Brain microvascular endothelial cell (primary cell): ENCODE measurements around the gene DOCK4.
"Not testable (repeated sequence)": the region's sequence is repeated elsewhere in the genome, so short reads cannot be mapped to it uniquely, and the experiment has no call there.

ENCODE experiments used
- DNase-seq: peaks from one replicate; pipeline ENCODE4 v3.0.0-alpha.2; 2020
- H3K27ac ChIP-seq: fragments of 250-450 bp; sonication (Bioruptor Pico); 2 replicates; pipeline ENCODE4 v1.5.1; 2020; ENCODE audit warnings: mild to moderate bottlenecking, moderate library complexity
- H3K27me3 ChIP-seq: fragments of 250-450 bp; sonication (Bioruptor Pico); replicated peaks from 2 replicates; pipeline ENCODE4 v1.5.1; 2020; ENCODE audit warnings: mild to moderate bottlenecking
- H3K36me3 ChIP-seq: fragments of 250-450 bp; sonication (Bioruptor Pico); replicated peaks from 2 replicates; pipeline ENCODE4 v1.5.1; 2020; ENCODE audit warnings: mild to moderate bottlenecking
- H3K4me3 ChIP-seq: 2 replicates; pipeline ENCODE4 v1.5.1; 2011; ENCODE audit warnings: low read depth, mild to moderate bottlenecking, control low read depth, low read length, moderate library complexity
- in situ Hi-C: cut with HindIII; loops from 2 replicates; pipeline ENCODE4 v1.10.0; 2017; ENCODE audit warnings: low sequenced_read_pairs, low pct_ligation_motif_present
- TF ChIP-seq, protein P1 (sequence below): IDR thresholded peaks from 2 replicates; pipeline ENCODE4 v1.5.1; 2011; ENCODE audit warnings: low read depth, mild to moderate bottlenecking, moderate library complexity, low read length, control low read depth, inconsistent platforms; ENCODE audit errors: missing control alignments

The DOCK4 gene

DNA sequence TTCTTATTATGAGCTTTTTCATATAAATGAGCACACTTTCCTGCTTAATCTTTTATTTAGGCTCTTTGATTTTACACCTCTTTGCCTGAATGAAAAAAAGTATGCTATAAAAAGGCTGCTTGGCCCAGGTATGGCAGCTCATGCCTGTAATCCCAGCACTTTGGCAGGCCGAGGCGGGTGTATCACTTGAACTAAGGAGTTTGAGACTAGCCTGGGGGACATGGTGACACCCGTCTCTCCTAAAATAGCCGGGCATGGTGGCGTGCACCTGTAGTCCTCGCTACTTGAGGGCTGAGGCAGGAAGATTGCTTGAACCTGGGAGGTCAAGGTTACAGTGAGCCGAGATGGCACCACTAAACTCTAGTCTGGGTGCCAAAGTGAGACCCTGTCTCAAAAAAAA is 72.9 kb downstream of the DOCK4 start:
- H3K4me3 ChIP-seq = no peak overlapping the region
- TF ChIP-seq, protein P1, sequence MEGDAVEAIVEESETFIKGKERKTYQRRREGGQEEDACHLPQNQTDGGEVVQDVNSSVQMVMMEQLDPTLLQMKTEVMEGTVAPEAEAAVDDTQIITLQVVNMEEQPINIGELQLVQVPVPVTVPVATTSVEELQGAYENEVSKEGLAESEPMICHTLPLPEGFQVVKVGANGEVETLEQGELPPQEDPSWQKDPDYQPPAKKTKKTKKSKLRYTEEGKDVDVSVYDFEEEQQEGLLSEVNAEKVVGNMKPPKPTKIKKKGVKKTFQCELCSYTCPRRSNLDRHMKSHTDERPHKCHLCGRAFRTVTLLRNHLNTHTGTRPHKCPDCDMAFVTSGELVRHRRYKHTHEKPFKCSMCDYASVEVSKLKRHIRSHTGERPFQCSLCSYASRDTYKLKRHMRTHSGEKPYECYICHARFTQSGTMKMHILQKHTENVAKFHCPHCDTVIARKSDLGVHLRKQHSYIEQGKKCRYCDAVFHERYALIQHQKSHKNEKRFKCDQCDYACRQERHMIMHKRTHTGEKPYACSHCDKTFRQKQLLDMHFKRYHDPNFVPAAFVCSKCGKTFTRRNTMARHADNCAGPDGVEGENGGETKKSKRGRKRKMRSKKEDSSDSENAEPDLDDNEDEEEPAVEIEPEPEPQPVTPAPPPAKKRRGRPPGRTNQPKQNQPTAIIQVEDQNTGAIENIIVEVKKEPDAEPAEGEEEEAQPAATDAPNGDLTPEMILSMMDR = no peak
- DNase-seq = no peak
- H3K27me3 ChIP-seq = no peaks in the 10 kb centered on the region
- in situ Hi-C loops = no loop called here
- H3K36me3 ChIP-seq = no peaks in the 10 kb centered on the region
- no peak overlapping the region for H3K27ac ChIP-seq

DNA sequence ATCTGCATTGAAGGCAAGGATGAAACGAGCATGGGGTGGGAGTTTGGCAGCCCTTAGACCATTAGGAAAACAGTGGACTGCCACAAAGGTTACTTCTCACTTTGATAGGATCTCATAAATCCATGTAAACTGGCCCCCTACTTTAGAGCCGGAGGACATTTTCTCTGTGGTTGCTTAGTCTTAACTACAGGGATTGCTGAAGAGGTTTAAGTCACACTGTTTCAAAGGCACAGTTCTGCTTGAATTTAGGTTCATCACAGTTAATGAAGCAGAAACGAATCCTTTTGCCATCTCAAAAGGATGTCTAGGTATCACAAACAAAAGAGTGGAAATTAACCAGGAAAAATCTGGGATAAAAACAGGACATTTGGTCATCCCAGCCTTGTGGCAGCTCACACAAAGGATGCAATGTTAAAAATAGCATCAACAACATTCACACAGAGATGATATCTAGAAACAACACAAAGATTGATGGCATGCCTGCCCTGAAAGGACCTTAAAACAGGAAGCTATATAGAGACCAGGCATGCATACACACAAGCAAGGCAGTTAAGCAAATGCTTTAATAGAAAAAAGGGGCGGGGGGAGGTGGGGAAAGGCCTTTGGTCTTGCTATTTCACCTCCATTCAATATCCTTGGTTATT is 74.0 kb downstream of the DOCK4 start:
- DNase-seq = no peak
- in situ Hi-C loops = no loop called here
- TF ChIP-seq, protein P1 = no peak
- H3K4me3 ChIP-seq = no peak overlapping the region
- H3K36me3 ChIP-seq = no peaks in the 10 kb centered on the region
- no peaks in the 10 kb centered on the region for H3K27me3 ChIP-seq
- no peak overlapping the region for H3K27ac ChIP-seq

DNA sequence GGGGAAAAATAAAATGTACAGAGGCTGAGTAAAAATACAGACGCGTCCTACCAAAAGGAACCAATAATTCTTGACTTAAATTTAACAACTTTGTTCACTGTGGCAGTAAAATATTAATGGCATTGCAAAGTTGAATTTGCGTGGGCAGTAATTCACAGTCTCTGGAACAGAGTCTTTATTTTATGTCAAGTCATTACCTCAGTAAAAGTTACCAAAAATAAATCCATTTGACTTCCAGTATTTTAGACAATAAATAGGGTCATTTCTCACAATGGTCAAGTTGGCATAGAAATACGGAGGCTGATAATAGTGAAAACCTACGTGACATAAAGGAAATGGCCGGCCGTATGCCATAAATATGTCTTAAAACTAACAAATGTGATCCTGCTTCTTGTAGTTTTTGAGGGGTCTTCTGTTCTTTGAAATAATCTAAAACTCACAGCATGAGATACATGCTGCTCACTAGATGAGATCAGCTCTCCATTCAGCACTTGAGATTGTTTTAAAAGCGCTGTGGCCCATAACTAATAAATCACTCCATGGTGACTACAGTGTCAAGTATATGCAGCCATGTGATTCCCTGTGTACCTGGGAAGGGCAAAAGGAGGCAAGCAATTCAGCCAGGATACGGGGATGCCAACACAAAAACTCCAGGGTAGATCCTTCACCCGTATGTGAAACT is 75.3 kb downstream of the DOCK4 start:
- TF ChIP-seq, protein P1 = no peak
- H3K27ac ChIP-seq = no peak overlapping the region
- DNase-seq = no peak
- in situ Hi-C loops = no loop called here
- no peak overlapping the region for H3K4me3 ChIP-seq
- H3K27me3 ChIP-seq = no peaks in the 10 kb centered on the region
- no peaks in the 10 kb centered on the region for H3K36me3 ChIP-seq

DNA sequence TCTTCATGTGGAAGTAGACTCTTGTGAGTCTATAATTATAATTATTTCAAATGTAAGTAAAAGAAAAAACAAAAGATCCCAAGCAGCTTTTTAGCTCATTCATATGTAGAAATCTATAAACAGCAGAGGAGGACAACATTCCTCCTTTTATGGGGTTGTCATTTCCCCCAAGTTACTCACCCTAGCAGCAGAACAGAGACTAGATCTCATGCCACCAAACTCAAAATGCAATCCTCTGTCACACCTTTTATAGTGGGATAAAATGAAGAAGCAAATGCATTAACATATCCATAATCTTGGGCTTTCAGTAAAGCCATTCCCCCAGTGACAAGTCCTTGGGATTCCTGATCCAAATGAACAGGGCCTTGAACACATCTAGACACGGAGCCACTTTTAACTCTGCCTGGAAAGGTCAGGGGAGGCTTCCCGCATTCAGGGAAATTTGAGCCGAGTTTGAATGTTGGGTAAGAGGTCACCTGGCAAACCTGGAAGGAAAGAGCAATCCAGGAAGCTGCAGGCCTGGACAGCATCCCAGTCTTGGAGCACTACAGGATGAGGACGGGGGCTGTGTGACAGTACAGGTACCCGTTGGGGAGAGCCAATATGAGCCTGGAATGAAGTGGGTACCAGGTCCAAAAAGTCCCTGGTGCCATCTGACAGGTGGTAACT is 76.4 kb downstream of the DOCK4 start:
- Histone ChIP-seq H3K27me3 (no peaks in the 10 kb centered on the region), H3K36me3 (no peaks in the 10 kb centered on the region), H3K4me3 (no peak overlapping the region), H3K27ac (no peak overlapping the region)
- TF ChIP-seq, protein P1 = no peak
- in situ Hi-C loops = no loop called here
- DNase-seq = no peak

DNA sequence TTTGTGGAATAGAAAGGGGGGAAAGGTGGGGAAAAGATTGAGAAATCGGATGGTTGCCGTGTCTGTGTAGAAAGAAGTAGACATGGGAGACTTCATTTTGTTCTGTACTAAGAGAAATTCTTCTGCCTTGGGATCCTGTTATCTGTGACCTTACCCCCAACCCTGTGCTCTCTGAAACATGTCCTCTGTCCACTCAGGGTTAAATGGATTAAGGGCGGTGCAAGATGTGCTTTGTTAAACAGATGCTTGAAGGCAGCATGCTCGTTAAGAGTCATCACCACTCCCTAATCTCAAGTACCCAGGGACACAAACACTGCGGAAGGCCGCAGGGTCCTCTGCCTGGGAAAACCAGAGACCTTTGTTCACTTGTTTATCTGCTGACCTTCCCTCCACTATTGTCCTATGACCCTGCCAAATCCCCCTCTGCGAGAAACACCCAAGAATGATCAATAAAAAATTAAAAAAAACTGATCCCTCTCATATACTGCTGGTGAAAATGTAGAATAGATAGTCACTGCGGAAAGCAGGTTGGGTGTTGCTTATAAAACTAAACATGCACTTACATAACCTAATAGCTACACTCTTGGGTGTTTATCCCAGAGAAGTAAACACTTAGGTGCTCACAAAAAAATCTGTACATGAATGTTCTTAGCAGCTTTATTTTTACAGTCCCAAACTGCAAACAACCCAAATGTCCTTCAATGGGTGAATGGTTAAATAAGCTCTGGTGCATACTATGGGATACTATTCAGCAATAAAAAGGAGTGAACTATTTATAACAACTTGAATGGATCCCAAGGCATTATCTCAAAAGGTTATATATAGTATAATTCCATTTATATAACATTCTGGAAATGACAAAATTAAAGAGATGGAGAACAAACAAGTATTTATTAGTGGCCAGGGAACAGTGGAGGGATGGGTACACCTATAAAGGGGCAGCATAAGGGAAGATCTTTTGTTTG is 77.5 kb downstream of the DOCK4 start:
- H3K27ac ChIP-seq, in situ Hi-C loops, H3K4me3 ChIP-seq: not testable (repeated sequence)

DNA sequence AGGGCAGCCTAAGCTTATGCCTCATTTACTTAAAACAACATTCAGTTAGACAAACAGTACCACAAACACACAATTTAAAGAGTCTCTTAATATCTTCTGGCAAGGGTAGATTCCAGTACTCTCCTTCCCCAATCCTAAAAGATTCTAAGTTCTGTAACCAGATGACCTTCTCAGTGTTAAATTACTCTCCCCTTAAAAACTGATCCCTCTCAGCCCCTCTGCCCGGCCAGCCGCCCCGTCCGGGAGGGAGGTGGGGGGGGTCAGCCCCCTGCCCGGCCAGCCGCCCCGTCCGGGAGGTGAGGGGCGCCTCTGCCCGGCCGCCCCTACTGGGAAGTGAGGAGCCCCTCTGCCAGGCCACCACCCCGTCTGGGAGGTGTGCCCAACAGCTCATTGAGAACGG is 78.2 kb downstream of the DOCK4 start:
- H3K36me3 ChIP-seq, in situ Hi-C loops, DNase-seq, H3K4me3 ChIP-seq, H3K27ac ChIP-seq, H3K27me3 ChIP-seq: not testable (repeated sequence)

More for the DNA sequence above, 77.5 kb downstream of the DOCK4 start:
- not testable (repeated sequence) for DNase-seq, H3K36me3 ChIP-seq, H3K27me3 ChIP-seq
